Hepatocyte (in vitro differentiated cells): Measurements from ENCODE around the gene PCBD2.

Experiments
- EZH2 ChIP-seq: fragments of 200-600 bp; sonication (generic); IDR thresholded peaks from 2 replicates; pipeline ENCODE4 v1.6.1; 2016; ENCODE audit warnings: antibody characterized with exemption, mild to moderate bottlenecking, borderline replicate concordance
- EZH2phosphoT487 ChIP-seq: fragments of 200-600 bp; sonication (generic); IDR thresholded peaks from one replicate; pipeline ENCODE4 v1.6.1; 2018; ENCODE audit warnings: antibody characterized with exemption, mild to moderate bottlenecking, low read depth, moderate library complexity; ENCODE audit not compliant: unreplicated experiment, severe bottlenecking
- TF ChIP-seq, protein P1 (sequence below): fragments of 200-600 bp; sonication (generic); IDR thresholded peaks from 2 replicates; pipeline ENCODE4 v1.5.1; 2016; ENCODE audit warnings: antibody characterized with exemption, mild to moderate bottlenecking; ENCODE audit not compliant: poor library complexity

DNA sequence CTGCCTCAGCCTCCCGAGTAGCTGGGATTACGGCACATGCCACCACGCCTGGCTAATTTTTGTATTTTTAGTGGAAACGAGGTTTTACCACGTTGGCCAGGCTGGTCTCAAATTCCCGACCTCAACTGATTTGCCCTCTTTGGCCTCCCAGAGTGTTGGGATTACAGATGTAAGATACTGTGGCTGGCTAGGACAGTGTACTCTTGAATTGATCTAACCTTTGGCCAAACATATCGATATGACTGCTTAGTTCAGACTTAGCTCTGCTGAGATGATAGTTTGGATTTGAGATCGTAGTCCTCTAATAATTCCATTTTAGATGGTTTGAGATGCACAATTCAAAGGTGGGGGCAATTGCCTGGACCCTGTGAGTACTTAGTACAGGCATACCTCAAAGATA, 15.6 kb upstream of the PCBD2 start:
- TF ChIP-seq, protein P1, sequence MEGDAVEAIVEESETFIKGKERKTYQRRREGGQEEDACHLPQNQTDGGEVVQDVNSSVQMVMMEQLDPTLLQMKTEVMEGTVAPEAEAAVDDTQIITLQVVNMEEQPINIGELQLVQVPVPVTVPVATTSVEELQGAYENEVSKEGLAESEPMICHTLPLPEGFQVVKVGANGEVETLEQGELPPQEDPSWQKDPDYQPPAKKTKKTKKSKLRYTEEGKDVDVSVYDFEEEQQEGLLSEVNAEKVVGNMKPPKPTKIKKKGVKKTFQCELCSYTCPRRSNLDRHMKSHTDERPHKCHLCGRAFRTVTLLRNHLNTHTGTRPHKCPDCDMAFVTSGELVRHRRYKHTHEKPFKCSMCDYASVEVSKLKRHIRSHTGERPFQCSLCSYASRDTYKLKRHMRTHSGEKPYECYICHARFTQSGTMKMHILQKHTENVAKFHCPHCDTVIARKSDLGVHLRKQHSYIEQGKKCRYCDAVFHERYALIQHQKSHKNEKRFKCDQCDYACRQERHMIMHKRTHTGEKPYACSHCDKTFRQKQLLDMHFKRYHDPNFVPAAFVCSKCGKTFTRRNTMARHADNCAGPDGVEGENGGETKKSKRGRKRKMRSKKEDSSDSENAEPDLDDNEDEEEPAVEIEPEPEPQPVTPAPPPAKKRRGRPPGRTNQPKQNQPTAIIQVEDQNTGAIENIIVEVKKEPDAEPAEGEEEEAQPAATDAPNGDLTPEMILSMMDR = no peak
- TF ChIP-seq EZH2 (no peak), EZH2phosphoT487 (no peak)
